ENCODE measurements around the gene NSG2.
"Not testable (repeated sequence)": the region's sequence is repeated elsewhere in the genome, so short reads cannot be mapped to it uniquely, and the experiment has no call there.

NSG2 gene

DNA sequence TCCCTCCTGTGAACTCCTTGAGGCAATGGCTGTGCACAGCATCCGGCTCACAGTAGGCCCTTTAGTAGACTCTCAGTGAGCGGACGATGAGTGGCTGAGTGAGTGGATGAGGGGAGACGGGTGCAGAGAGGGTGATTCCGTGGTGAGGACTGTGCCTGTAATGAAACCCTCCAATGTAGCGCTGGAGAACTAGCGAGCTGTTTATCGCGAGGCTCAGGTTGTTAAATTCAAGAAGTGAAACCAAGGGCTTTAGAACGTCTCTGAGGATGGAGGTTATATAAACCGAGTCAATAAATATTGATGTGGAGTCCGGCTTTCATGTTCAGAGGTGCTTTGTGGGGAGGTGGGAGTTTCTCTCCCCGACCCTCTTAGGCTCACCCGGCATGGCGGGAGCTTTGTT lies 53.2 kb downstream of the NSG2 start:
- in situ Hi-C loops (cut with MboI; ENCODE audit: low sequenced_read_pairs), result no loop called here

DNA sequence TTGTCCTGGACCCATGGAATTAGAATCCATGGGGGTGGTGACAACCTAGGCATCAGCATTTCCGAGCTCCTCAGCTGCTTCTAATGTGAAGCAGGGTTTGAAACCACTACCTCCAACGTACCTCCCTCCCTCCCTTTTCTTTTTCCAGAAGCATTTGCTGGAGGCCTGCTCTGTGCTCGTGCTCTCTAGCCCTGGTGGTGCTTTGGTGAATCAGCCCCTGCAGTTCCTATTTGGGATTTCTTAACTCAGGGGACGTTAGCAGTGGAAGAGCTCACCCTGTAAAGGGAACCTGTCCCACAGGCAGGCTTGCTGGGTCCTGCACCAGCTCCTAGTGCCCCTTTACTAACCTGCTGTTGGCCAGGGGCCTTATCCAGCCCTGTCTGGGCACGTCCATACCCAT lies 55.0 kb downstream of the NSG2 start:
- in situ Hi-C loops (cut with MboI; ENCODE audit: low sequenced_read_pairs), result no loop called here

DNA sequence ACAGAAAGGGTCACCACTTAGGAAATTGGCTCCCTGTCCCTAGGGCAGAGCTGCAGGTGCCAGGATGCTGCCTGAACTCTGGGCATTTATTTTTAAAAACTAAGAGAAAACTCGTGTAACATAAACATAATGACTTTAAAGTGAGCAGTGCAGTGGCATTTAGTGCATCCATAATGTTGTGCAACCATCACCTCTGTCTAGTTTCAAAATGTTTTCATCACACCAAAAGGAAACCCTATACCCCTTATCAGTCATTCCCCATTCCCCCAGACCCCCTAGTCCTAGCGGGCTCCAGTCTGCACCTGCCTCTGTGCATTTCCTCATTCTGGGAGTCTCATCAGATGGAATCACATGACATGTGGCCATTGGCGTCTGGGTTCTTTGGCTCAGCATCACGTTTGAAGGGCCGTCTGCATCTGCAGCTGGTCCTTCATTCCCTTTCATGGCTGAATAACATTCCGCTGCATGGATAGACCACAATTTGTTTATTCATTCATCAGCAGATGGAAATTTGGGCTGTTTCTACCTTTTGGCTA lies 55.8 kb downstream of the NSG2 start:
- in situ Hi-C loops (cut with MboI; ENCODE audit: low sequenced_read_pairs), result no loop called here

DNA sequence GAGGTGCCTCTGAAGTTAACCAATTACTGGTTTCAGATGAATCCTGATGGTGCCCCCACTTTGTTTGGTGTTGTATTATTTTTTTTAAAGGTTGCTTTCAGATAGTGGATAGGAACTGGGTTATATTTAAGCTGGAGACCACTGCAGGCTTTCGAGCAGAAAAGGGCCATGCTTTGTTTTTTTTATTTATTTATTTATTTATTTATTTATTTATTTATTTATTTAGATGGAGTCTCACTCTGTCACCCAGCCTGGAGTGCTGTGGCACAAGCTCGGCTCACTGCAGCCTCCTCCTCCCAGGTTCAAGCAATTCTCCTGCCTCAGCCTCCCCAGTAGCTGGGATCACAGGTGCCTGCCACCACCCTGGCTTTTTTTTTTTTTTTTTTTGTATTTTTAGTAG lies 57.1 kb downstream of the NSG2 start:
- in situ Hi-C loops (cut with MboI; ENCODE audit: low sequenced_read_pairs), result not testable (repeated sequence)

DNA sequence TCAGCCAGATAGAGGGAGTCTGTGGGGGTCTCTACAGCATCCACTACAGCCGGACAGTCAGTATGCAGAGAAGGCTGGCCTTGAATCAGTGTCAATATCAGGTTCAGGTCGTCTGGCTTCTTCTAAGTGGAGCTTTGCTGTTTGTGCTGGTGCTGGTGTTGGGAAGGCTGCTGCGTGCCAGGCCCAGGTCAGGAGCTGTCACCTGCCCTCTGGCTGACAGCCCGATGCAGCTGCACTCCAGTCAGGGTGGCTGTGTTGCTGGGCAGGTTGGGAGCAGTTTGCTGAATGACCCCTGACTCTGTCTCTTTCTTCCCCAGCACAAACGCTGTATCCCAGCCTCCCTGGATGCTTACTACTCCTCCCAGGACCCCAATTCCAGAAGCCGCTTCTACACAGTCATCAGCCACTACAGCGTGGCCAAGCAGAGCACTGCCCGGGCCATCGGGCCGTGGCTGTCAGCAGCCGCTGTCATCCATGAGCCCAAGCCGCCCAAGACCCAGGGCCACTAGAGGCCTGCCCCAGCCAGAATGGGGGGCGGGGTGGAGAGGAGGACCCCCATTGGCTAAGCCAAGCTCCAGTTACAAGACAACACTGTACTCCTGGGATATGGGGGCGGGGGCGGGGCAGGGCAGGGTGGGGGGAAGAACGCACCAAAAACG lies 61.6 kb downstream of the NSG2 start:
- in situ Hi-C loops (cut with MboI; ENCODE audit: low sequenced_read_pairs), result no loop called here

DNA sequence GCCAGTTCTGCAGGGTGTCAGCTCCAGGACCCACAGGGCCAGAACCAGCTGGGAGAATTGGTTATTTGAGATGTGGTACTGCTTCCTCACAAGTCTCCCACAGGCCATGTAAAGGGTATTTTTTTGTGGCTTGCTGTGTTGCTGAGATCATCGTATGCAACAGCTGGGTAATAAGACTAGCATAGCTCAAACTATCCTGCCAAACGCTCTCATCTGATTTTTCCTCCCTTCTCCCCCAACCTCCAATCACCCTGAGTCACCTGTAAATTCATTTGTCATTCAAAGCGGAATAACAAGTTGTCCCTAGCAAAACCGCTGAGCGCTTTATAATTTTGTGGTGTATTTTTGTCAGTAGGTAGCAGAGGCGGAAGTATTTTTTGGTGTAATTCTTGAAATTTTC lies 63.2 kb downstream of the NSG2 start:
- in situ Hi-C loops (cut with MboI; ENCODE audit: low sequenced_read_pairs), result no loop called here

DNA sequence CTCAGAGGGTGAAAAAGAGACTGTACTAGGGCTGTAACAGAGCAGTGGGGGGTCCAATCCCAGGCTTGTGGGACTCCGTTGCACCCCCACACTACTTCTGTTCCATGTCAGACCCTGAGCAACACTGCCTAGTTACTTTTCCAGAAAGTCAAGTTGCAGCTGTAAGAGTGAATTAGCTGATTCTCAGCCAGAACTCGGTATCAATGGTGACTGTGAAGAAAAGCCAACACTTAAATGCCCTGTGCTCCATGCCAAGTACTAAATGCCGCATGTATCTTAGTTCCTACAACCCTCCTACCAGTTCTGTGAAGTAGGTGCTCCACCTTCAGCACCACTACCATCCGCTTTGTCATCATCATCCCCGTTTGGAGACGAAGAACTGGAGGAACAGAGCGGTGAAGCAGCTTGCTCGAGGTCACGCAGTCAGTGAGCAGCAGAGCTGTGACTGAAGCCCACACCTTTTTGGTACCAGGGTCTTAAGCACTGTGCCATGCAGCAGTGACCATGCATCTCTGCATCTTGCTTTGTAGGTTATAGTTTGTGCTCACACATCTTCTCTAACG lies 64.3 kb downstream of the NSG2 start:
- in situ Hi-C loops (cut with MboI; ENCODE audit: low sequenced_read_pairs), result no loop called here

DNA sequence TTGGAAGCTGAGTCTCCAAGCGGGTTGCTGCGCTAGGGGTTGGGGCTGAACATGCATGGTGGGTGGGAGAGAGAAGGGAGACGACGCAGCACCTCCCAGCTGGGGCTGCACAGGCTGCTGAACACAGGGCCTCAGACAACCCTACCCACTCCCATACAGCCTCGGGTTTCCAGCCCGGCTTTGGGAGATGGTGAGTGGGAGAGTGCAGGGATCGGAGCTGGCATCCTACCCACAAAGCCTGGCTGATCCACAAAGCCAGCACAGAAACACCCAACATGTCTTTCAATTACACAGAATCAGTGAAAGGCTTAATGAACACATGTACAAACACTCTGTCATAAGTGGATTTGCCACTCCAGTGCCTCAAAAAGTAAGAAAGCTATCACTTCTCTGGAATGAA lies 64.8 kb downstream of the NSG2 start:
- in situ Hi-C loops (cut with MboI; ENCODE audit: low sequenced_read_pairs), result no loop called here

DNA sequence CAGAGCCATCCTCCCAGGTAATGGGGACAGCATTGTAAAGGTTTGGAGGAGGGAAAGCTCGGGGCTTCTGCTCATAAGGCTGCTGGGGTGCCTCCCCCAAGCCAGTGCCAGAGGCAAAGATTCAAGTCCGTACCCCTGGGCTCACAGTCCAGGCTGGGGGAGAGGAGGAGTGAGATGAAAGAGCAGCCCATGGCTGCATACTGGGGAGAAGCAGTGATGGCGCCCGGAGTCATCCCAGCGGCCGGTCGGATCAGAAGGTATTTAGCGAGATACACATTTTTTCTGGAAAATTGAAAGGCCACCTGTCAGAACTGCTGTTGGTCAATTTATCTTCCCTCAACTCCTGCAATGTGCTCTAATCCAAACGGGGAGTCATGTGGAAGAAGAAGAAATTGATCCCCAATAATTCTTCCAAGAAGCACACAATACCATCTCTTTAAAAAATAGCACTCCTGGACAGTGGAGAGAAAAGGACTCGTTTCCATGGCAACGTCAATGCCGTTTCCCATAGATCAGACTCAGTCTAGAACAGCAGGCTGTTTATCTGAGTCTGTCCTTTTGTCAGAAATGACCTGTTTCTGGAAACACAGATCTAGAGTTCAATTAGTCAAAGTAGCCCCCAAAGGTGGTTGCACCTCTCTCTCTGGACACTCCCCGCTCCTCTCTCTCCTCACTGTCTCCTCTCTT lies 65.9 kb downstream of the NSG2 start:
- in situ Hi-C loops (cut with MboI; ENCODE audit: low sequenced_read_pairs), result no loop called here

DNA sequence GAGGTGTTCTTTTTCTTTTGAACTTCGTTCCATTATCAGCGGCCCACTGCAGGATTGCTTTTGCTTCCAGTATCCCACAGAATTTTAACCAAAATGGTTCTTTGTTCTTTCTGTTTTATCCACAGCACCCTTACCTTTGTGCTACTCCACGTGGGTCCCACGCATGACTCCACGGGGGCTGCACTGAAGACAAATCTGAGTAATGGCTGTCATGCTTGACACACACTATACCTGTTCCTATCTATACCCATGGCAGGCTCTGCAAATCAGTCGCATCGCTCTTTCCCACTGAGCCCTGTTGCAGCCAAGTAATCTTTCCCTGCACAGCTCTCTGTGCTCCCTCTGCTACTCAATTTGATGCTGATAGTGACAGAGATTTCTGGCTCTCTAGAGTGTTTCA lies 69.7 kb downstream of the NSG2 start:
- in situ Hi-C loops (cut with MboI; ENCODE audit: low sequenced_read_pairs), result no loop called here

DNA sequence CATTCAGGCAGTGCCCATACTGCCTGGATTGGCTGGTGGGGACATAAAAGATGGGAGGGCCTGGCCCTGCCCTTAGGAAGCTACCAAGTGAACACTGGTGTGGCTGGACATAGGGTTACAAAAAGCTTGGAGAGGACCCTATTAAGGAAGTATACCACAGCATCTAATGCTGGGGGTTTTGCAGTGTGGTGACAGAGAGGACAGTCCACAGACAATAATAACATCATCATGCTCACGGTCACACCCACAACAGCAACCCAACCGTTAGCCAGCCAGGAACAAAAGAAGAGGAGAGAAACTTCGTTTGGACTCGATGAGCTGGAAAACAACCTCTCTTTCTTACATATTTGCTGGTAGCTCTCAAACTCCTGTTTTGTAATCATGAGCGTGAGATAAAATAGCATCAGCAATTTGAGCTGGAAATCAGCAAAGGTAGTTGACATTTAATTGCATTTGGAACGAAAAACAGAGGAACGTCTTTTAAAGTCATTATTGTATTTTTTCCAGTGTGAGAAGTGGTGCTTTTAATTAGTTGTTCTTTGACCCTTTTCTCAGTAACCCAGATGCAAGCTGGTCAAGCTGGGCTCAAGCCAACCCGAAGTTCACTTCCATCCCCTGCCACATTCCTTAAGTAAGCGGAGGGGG lies 73.4 kb downstream of the NSG2 start:
- in situ Hi-C loops (cut with MboI; ENCODE audit: low sequenced_read_pairs), result no loop called here

DNA sequence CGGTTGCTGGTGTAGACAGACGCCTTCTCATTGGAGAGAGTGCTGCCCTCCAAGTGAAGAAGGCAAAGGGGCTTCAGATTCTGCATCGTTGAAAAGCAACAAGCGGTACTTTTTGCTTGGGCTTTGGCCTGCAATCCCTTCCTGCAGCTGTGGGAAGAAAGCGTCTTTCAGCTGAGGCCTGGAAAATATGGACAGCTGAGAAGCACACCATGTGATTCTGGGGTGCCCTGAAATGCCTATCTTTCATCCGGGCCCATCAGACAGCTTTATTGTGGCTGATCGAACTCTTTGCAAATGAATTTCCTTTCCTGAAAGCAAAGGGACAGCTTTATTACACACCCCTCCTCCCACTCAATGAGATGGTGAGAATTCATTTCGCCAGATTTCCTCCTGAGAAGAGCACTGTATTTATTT lies 74.0 kb downstream of the NSG2 start:
- in situ Hi-C loops (cut with MboI; ENCODE audit: low sequenced_read_pairs), result no loop called here

DNA sequence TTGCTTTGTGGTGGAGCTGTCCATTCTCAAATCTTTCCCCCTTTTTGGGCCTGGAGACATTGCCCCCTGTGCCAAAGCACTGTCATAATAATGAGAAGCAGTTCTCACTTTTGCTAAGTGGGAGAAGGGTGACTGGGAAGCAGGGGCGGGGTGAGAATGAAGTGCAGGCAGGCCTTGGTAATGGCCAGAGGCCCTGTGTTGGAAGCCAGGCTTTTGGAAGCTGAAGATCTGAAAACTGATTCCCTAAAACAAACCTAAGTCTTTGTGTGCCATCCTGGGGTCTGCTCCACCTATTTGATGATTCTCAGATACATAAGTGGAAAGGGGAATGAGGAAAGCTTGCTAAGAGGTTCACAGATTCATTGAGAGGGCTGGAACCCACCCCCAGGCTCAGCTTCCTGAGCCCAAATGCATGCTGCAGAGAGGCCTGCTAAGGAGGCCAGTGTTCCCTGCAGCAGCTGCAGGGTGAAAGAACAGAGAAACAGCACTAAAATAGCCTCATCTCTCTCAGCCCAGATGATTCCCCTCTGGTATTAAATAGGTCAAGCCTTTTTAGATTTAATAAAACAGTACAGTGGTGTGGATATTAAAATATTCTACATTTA lies 75.0 kb downstream of the NSG2 start:
- in situ Hi-C loops (cut with MboI; ENCODE audit: low sequenced_read_pairs), result no loop called here

DNA sequence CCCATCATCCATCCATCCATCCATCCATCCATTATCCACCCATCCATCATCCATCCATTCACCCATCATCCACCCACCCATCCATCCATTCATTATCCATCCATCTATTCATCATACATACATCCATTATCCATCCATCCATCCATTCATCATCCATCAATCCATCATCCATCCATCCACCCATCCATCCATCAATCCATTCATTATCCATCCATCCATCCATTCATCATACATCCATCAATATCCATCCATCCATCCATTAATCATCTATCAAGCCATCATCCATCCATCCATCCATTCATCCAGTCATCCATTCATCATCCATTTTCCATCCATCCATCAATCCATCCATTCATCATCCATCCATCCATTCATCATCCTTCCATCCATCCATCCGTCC lies 89.0 kb downstream of the NSG2 start:
- in situ Hi-C loops (cut with MboI; ENCODE audit: low sequenced_read_pairs), result no loop called here

DNA sequence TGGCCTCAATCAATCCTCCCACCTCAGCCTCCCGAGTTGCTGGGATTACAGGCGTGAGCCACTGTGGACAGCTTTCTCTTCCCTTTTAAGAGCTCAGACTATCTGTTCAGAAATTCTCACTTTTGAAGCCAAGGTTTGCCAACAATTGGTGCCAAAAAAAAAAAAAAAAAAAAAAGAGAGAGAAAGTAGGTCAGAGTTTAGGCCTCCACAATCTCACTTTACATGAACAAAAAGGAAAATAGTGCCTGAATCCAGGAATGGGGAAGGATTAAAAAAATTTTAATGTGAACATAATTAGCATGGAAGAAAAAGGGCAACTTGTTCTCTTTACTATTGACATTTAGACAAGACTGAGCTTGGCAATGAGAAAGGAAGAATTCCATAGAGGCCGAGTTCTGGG lies 94.1 kb downstream of the NSG2 start:
- in situ Hi-C loops (cut with MboI; ENCODE audit: low sequenced_read_pairs), result no loop called here

DNA sequence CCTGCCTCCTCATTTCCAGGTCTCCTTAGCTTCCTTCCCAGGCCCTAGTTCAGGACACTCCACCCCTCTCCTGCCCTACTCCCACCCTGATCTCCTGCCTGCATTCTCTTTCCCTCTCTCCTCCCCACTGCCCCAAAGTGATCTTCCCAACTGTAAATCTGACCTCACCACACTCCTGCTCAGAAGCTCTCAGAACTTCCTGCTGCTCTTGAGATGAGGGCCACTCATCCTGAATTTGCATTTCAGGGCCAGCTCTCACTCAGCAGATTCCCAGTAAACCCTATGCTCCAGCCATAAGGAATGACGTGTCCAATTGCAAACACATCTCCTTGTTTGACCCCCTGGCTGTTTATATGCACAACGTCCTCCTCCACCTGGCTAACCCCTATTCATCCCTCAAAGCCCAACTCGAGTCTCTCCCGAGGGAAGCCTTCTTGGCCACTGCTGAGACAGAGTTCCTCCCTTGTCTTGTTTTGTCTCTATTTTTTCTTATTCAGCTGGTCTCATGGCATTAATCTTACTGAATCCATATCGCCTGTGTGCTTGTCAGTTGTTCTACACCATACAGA lies 95.0 kb downstream of the NSG2 start:
- in situ Hi-C loops (cut with MboI; ENCODE audit: low sequenced_read_pairs), result no loop called here

DNA sequence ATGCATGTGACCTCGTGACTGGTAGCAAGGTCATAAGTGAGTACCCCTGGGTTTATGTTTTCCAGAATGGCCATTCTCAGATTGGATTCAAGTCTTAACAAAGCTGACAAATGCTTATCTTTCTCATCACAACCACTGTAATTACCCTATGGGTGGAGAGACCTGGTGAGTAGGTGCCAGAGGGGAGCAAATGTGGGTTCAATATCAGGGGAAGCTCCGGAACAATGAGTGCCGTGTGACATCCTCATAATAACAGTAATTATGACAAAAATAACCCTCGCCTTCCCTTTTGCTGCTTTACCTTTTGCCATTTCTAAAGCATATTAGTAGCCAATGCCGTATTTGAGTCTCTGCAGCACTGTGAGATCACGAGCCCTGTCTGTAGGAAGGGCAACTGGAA lies 95.9 kb downstream of the NSG2 start:
- in situ Hi-C loops (cut with MboI; ENCODE audit: low sequenced_read_pairs), result no loop called here

DNA sequence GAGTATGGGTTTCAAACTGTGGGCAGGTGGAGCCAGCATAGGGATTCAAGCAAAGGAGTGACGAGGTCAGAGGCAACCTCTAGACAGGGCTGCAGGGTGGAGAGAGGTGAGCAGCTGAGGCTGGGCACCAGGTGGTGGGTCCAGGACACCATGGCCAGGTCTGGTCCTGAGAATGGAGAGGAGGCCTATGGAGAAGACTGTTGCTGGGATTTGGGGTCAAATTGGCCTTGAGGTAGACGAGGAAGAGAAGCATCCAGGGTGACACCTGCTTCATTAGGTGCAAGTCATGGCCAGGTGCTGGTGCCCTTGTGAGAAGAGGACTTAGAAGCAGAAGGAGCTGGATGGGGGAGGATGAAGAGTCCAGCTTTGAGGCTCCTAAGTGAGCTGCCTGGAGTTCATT lies 99.6 kb downstream of the NSG2 start:
- in situ Hi-C loops (cut with MboI; ENCODE audit: low sequenced_read_pairs), result no loop called here

DNA sequence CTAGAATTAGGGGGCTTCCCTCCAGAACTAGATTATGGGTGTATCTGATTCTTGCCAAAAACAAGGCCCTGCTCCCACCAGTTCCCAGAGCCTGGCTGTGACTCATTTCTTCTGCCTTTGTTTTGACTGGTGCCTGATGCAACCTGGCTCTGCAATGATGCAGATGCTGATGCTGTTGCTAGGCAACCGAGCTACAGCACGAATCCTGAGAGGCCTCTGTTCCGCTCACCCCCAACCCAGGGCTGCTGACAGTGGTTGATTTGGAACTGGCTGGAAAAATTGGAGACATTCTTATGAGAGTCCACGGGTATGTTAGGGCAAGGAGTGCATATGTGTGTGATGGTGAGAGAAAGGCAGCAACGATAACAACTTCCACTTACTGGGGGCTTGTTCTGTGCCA lies 100.3 kb downstream of the NSG2 start:
- in situ Hi-C loops (cut with MboI; ENCODE audit: low sequenced_read_pairs), result no loop called here

DNA sequence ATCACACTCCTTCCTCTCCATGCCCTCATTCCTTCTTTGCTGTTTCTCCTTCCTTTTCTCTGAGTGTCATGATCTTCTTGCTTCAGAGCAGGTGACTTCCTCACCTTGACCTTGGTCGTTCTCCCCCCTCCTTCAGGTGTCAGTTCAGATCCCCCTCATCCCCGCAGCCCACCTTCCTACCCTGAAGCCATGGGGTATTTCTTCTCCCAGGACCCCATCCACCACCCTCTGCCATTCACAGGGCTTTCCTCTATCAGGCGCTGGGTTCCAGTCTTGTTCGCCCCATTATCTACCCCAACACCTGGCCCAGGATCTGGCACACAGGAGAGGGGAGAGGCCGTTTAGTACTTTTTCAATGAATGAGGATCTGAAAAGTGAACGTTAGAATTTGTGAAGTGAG lies 101.0 kb downstream of the NSG2 start:
- in situ Hi-C loops (cut with MboI; ENCODE audit: low sequenced_read_pairs), result no loop called here

DNA sequence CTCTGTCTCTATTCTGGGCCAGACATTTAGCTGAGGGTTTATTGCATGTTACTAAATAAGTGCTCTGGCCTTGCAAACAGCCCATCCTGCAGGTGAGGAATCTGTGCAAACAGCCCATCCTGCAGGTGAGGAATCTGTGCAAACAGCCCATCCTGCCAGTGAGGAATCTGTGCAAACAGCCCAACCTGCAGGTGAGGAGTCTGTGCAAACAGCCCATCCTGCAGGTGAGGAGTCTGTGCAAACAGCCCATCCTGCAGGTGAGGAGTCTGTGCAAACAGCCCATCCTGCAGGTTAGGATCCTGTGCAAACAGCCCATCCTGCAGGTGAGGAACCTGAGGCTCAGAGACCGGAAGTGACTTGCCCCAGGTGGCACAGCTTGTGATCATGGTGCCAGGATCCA lies 101.5 kb downstream of the NSG2 start:
- in situ Hi-C loops (cut with MboI; ENCODE audit: low sequenced_read_pairs), result not testable (repeated sequence)
